ENCODE results near the gene POLG2. TPM values are rescaled to one million over a fixed set of nuclear protein-coding genes. Genes with fewer than 3 reads are reported as not detected.
"Not testable (repeated sequence)": the region's sequence is repeated elsewhere in the genome, so short reads cannot be mapped to it uniquely, and the experiment has no call there.

The POLG2 gene
- total and polyA plus RNA-seq, 10 donors: 14.5 to 35.3 (median 20.5) TPM

GRCh38 chr17:64497565-64498035, 746 bp upstream of the POLG2 start:
- Histone ChIP-seq H3K4me1 (peaks cover 30 to 98% (median 84%) of the 10 kb centered on the region in 6 donors), H3K9me3 (no peaks in the 10 kb centered on the region), H3K4me3 (peak overlapping the region; percentile 57 to 92 (median 78)), H3K36me3 (peaks cover 3 to 64% (median 50%) of the 10 kb centered on the region in 6 donors), H3K27me3 (replicated peaks in 1 of 7) (no peaks in the 10 kb centered on the region), H3K27ac (peak overlapping the region; percentile 77 to 94 (median 90))
- WGBS, 5 donors: 37 to 52% (median 41%) methylated on average over 4 of the region's 4 CpGs
- TF ChIP-seq POLR2AphosphoS5 (IDR thresholded peaks at IDR 0.05) (no peak), POLR2A (IDR thresholded peaks at IDR 0.05) (no peak)
- TF ChIP-seq, protein P1, sequence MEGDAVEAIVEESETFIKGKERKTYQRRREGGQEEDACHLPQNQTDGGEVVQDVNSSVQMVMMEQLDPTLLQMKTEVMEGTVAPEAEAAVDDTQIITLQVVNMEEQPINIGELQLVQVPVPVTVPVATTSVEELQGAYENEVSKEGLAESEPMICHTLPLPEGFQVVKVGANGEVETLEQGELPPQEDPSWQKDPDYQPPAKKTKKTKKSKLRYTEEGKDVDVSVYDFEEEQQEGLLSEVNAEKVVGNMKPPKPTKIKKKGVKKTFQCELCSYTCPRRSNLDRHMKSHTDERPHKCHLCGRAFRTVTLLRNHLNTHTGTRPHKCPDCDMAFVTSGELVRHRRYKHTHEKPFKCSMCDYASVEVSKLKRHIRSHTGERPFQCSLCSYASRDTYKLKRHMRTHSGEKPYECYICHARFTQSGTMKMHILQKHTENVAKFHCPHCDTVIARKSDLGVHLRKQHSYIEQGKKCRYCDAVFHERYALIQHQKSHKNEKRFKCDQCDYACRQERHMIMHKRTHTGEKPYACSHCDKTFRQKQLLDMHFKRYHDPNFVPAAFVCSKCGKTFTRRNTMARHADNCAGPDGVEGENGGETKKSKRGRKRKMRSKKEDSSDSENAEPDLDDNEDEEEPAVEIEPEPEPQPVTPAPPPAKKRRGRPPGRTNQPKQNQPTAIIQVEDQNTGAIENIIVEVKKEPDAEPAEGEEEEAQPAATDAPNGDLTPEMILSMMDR (IDR thresholded peaks at IDR 0.05 in 8 of 11, conservative IDR thresholded peaks at IDR 0.05 in 3 of 11): no peak
- no peak for DNase-seq
- intact Hi-C loops (cut with DNase I; ENCODE audit: low total_unique reads): loop anchor here (5.0 kb wide), 1 partner anchor 75 kb away; no protein-coding TSS in a partner anchor

- H3K9me3 ChIP-seq: no peaks in the 10 kb centered on the region
- peak overlapping the region; percentile 77 to 94 (median 90) for H3K27ac ChIP-seq
- peaks cover 21 to 98% (median 73%) of the 10 kb centered on the region in 6 donors for H3K4me1 ChIP-seq
- TF ChIP-seq POLR2A (IDR thresholded peaks at IDR 0.05): no peak
- no peak for TF ChIP-seq POLR2AphosphoS5 (IDR thresholded peaks at IDR 0.05)
- TF ChIP-seq, protein P1 (IDR thresholded peaks at IDR 0.05 in 8 of 11, conservative IDR thresholded peaks at IDR 0.05 in 3 of 11): no peak
- H3K27me3 ChIP-seq (replicated peaks in 1 of 7): no peaks in the 10 kb centered on the region
- WGBS, 5 donors: 0 to 1% (median 1%) methylated on average over 20 of the region's 20 CpGs
- intact Hi-C loops (cut with DNase I; ENCODE audit: low total_unique reads): loop anchor here (5.0 kb wide), 1 partner anchor 74 kb away; no protein-coding TSS in a partner anchor
- peaks cover 0 to 62% (median 38%) of the 10 kb centered on the region in 6 donors for H3K36me3 ChIP-seq
- peak overlapping the region; percentile 57 to 92 (median 78) for H3K4me3 ChIP-seq
- no peak for DNase-seq
Measured at GRCh38 chr17:64496348-64496785, 487 bp downstream of the POLG2 start.

DNA sequence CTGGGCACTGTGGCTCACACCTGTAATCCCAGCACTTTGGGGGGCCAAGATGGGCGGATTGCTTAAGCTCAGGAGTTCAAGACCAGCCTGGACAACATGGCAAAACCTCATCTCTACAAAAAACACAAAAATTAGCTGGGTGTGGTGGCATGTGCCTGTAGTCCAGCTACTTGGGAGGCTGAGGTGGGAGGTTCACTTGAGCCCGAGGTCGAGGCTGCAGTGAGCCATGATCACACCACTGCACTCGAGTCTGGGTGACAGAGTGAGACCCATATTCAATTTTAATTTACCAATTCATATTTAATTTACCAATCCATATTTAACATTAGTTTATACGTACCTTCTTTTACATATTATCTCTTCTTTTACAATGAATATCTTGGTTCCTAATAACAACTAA, 1.6 kb downstream of the POLG2 start:
- WGBS, 5 donors: 78 to 89% (median 88%) methylated on average over 5 of the region's 5 CpGs
- not testable (repeated sequence) for H3K27me3 ChIP-seq (replicated peaks in 1 of 7); H3K9me3 ChIP-seq; DNase-seq; H3K27ac ChIP-seq
- Histone ChIP-seq H3K36me3 (peaks cover 0 to 62% (median 34%) of the 10 kb centered on the region in 6 donors), H3K4me3 (peak overlapping the region in 6 of 8 donors; percentile 8 to 92 (median 73)), H3K4me1 (peaks cover 19 to 92% (median 64%) of the 10 kb centered on the region in 6 donors)
- intact Hi-C loops (cut with DNase I; ENCODE audit: low total_unique reads): loop anchor here (5.0 kb wide), 1 partner anchor 73 kb away; no protein-coding TSS in a partner anchor

- Histone ChIP-seq H3K27me3 (replicated peaks in 1 of 7) (no peaks in the 10 kb centered on the region), H3K4me3 (no peak overlapping the region), H3K27ac (no peak overlapping the region), H3K4me1 (peaks cover 19 to 80% (median 53%) of the 10 kb centered on the region in 6 donors), H3K36me3 (peaks cover 0 to 62% (median 34%) of the 10 kb centered on the region in 6 donors), H3K9me3 (no peaks in the 10 kb centered on the region)
- DNase-seq: no peak
- 90 to 99% (median 94%) methylated on average over 2 of the region's 2 CpGs for WGBS, 5 donors
- intact Hi-C loops (cut with DNase I; ENCODE audit: low total_unique reads): no loop called here
- TF ChIP-seq POLR2AphosphoS5 (IDR thresholded peaks at IDR 0.05) (no peak), POLR2A (IDR thresholded peaks at IDR 0.05) (no peak)
- TF ChIP-seq, protein P1 (IDR thresholded peaks at IDR 0.05 in 8 of 11, conservative IDR thresholded peaks at IDR 0.05 in 3 of 11): no peak
Measured at GRCh38 chr17:64494121-64494520, 2.7 kb downstream of the POLG2 start.
